Activated T-cell treated with anti-CD3 and anti-CD28 coated beads, Interleukin-2, amount 50 U/mL, for 48 hours (primary cell): ENCODE measurements around the gene COA1.
A peak's percentile ranks its signal among the peaks of the same experiment; 100 is the strongest.
"Not testable (repeated sequence)": the region's sequence is repeated elsewhere in the genome, so short reads cannot be mapped to it uniquely, and the experiment has no call there.

Experiments used
- DNase-seq, 2 experiments: peaks; one replicate each; pipeline ENCODE4 v3.0.0-alpha.2; 2020

Gene COA1

GRCh38 chr7:43686991-43687390, 42.3 kb downstream of the COA1 start:
- DNase-seq = no peak

- no peak for DNase-seq
These were observed 48.6 kb downstream of the COA1 start for GRCh38 chr7:43680736-43681135.

- no peak for DNase-seq
These were observed 49.9 kb downstream of the COA1 start for GRCh38 chr7:43679210-43680068.

GRCh38 chr7:43678315-43678714, 51.0 kb downstream of the COA1 start:
- DNase-seq = no peak

GRCh38 chr7:43677864-43678263, 51.5 kb downstream of the COA1 start:
- DNase-seq = no peak

- DNase-seq = no peak
These were observed 54.5 kb downstream of the COA1 start for GRCh38 chr7:43674559-43675436.

- not testable (repeated sequence) for DNase-seq
These were observed 55.9 kb downstream of the COA1 start for GRCh38 chr7:43673243-43673976.

- no peak for DNase-seq
These were observed 57.8 kb downstream of the COA1 start for GRCh38 chr7:43671521-43671920.

GRCh38 chr7:43669286-43670081, 59.8 kb downstream of the COA1 start:
- peak; percentile 85 to 87 for DNase-seq

GRCh38 chr7:43668035-43668434, 61.3 kb downstream of the COA1 start:
- no peak for DNase-seq

- DNase-seq = no peak
These were observed 62.4 kb downstream of the COA1 start for GRCh38 chr7:43666938-43667337.

GRCh38 chr7:43664681-43665080, 64.6 kb downstream of the COA1 start:
- DNase-seq = no peak

GRCh38 chr7:43660141-43660540, 69.2 kb downstream of the COA1 start:
- no peak for DNase-seq

- DNase-seq = no peak
These were observed 69.8 kb downstream of the COA1 start for GRCh38 chr7:43659549-43659896.

GRCh38 chr7:43658718-43659548, 70.4 kb downstream of the COA1 start:
- peak; percentile 64 to 72 for DNase-seq

GRCh38 chr7:43656997-43657396, 72.3 kb downstream of the COA1 start:
- no peak for DNase-seq

GRCh38 chr7:43655584-43655983, 73.7 kb downstream of the COA1 start:
- no peak for DNase-seq

GRCh38 chr7:43653891-43654504, 75.3 kb downstream of the COA1 start:
- DNase-seq = no peak

- no peak for DNase-seq
These were observed 75.9 kb downstream of the COA1 start for GRCh38 chr7:43653466-43653865.

- no peak for DNase-seq
These were observed 77.0 kb downstream of the COA1 start for GRCh38 chr7:43652364-43652763.

- peak in 1 of 2 experiments; percentile 40 for DNase-seq
These were observed 78.8 kb downstream of the COA1 start for GRCh38 chr7:43650457-43651052.
